Stimulated activated CD8-positive, alpha-beta memory T cell treated with anti-CD3 and anti-CD28 coated beads, Interleukin-4, amount 100 ng/mL, for 48 hours (primary cell): ENCODE measurements around the gene CYFIP2.
A peak's percentile ranks its signal among the peaks of the same experiment; 100 is the strongest.

Source experiments
- DNase-seq: peaks from one replicate; pipeline ENCODE4 v3.0.0-alpha.2; 2020

CYFIP2 gene

GRCh38 chr5:157289164-157289819, 23.4 kb downstream of the CYFIP2 start:
- no peak for DNase-seq

GRCh38 chr5:157290156-157290980, 24.4 kb downstream of the CYFIP2 start:
- DNase-seq: no peak

- no peak for DNase-seq
These were observed 25.2 kb downstream of the CYFIP2 start for GRCh38 chr5:157290981-157291711.

GRCh38 chr5:157292599-157292998, 26.7 kb downstream of the CYFIP2 start:
- no peak for DNase-seq

- DNase-seq: no peak
These were observed 28.6 kb downstream of the CYFIP2 start for GRCh38 chr5:157294407-157295091.

- no peak for DNase-seq
These were observed 29.3 kb downstream of the CYFIP2 start for GRCh38 chr5:157295247-157295646.

- DNase-seq: no peak
These were observed 34.6 kb downstream of the CYFIP2 start for GRCh38 chr5:157300564-157300963.

- DNase-seq: no peak
These were observed 35.1 kb downstream of the CYFIP2 start for GRCh38 chr5:157301066-157301465.

- DNase-seq: no peak
These were observed 37.1 kb downstream of the CYFIP2 start for GRCh38 chr5:157303023-157303422.

GRCh38 chr5:157303667-157304327, 37.9 kb downstream of the CYFIP2 start:
- DNase-seq: peak; percentile 71

- no peak for DNase-seq
These were observed 40.2 kb downstream of the CYFIP2 start for GRCh38 chr5:157306081-157306480.

GRCh38 chr5:157306692-157307471, 41.0 kb downstream of the CYFIP2 start:
- DNase-seq: no peak

GRCh38 chr5:157308836-157309465, 43.0 kb downstream of the CYFIP2 start:
- no peak for DNase-seq

- DNase-seq: no peak
These were observed 43.9 kb downstream of the CYFIP2 start for GRCh38 chr5:157309796-157310195.

GRCh38 chr5:157311595-157311994, 45.7 kb downstream of the CYFIP2 start:
- no peak for DNase-seq

GRCh38 chr5:157312492-157312891, 46.6 kb downstream of the CYFIP2 start:
- peak; percentile 66 for DNase-seq

- DNase-seq: no peak
These were observed 56.7 kb downstream of the CYFIP2 start for GRCh38 chr5:157322581-157322980.

- peak; percentile 45 for DNase-seq
These were observed 57.3 kb downstream of the CYFIP2 start for GRCh38 chr5:157323107-157323706.

GRCh38 chr5:157324237-157324636, 58.3 kb downstream of the CYFIP2 start:
- DNase-seq: no peak

GRCh38 chr5:157326440-157327005, 60.6 kb downstream of the CYFIP2 start:
- no peak for DNase-seq
